WTC11 (cell line): Measurements from ENCODE around the gene EDN2. TPM values are rescaled to one million over a fixed set of nuclear protein-coding genes. Genes with fewer than 3 reads are reported as not detected.

Experiments
- ATAC-seq: fragments of 200-7000 bp; cut with Tn5 transposase; 2 replicates; pipeline ENCODE4 v1.10.0; 2021; ENCODE audit warnings: mild to moderate bottlenecking, moderate library complexity
- CTCF ChIA-PET: fragments of 300-600 bp; sonication (Branson Sonifier 250); formaldehyde crosslinking; loops from one replicate; lab custom pipeline; 2021; ENCODE audit warnings: antibody characterized with exemption; lab: Charles Lee
- POLR2A ChIA-PET: fragments of 350-600 bp; sonication (Branson Sonifier 250); formaldehyde crosslinking; loops from one replicate; lab custom pipeline; 2021; ENCODE audit warnings: antibody characterized with exemption; lab: Charles Lee
- DNase-seq: peaks from one replicate; pipeline ENCODE4 v3.0.0; 2021; ENCODE audit warnings: low spot score
- H3K27ac Mint-ChIP-seq: 2 replicates; pipeline ENCODE4 v1.8.0; 2021; ENCODE audit warnings: mixed read lengths
- H3K27me3 Mint-ChIP-seq: 2 replicates; pipeline ENCODE4 v1.8.0; 2021; ENCODE audit warnings: low read depth, mild to moderate bottlenecking, moderate library complexity, mixed read lengths
- H3K36me3 Mint-ChIP-seq: 2 replicates; pipeline ENCODE4 v1.8.0; 2021; ENCODE audit warnings: mixed read lengths
- H3K4me1 Mint-ChIP-seq: 2 replicates; pipeline ENCODE4 v1.8.0; 2022; ENCODE audit warnings: mixed read lengths
- H3K4me3 Mint-ChIP-seq: 2 replicates; pipeline ENCODE4 v1.8.0; 2021; ENCODE audit warnings: mild to moderate bottlenecking, moderate library complexity, mixed read lengths
- H3K9me3 Mint-ChIP-seq: 2 replicates; pipeline ENCODE4 v1.8.0; 2021; ENCODE audit warnings: mixed read lengths
- FOXJ3 ChIP-seq: sonication (generic); formaldehyde crosslinking; IDR thresholded peaks from 2 replicates; pipeline ENCODE4 v1.9.0; 2021; ENCODE audit warnings: missing genetic modification reagents, mild to moderate bottlenecking, borderline replicate concordance
- FOXP1 ChIP-seq: sonication (generic); formaldehyde crosslinking; IDR thresholded peaks from 2 replicates; pipeline ENCODE4 v1.8.0; 2022; ENCODE audit warnings: missing genetic modification reagents, mild to moderate bottlenecking, moderate library complexity, borderline replicate concordance
- JAZF1 ChIP-seq: fragments of 250-450 bp; sonication (Bioruptor Pico); IDR thresholded peaks from 2 replicates; pipeline ENCODE4 v1.9.0; 2021; ENCODE audit warnings: moderate library complexity, mild to moderate bottlenecking, inconsistent platforms
- MXD4 ChIP-seq: fragments of 250-450 bp; sonication (Bioruptor Pico); IDR thresholded peaks from 2 replicates; pipeline ENCODE4 v1.8.0; 2021; ENCODE audit warnings: mild to moderate bottlenecking, moderate library complexity, borderline replicate concordance
- MYBL2 ChIP-seq: sonication (generic); formaldehyde crosslinking; IDR thresholded peaks from 2 replicates; pipeline ENCODE4 v1.8.1; 2023; ENCODE audit warnings: mild to moderate bottlenecking, moderate library complexity, missing genetic modification reagents
- NFATC4 ChIP-seq: fragments of 250-450 bp; sonication (Bioruptor Pico); IDR thresholded peaks from 2 replicates; pipeline ENCODE4 v1.9.0; 2021; ENCODE audit warnings: mild to moderate bottlenecking
- RORB ChIP-seq: fragments of 250-450 bp; sonication (Bioruptor Pico); IDR thresholded peaks from 2 replicates; pipeline ENCODE4 v1.9.0; 2021; ENCODE audit warnings: mild to moderate bottlenecking
- ZNF138 ChIP-seq: sonication (generic); formaldehyde crosslinking; conservative IDR thresholded peaks from 2 replicates; pipeline ENCODE4 v1.8.1; 2022; ENCODE audit warnings: mild to moderate bottlenecking, moderate library complexity, missing genetic modification reagents
- ZNF219 ChIP-seq: sonication (generic); formaldehyde crosslinking; IDR thresholded peaks from 2 replicates; pipeline ENCODE4 v1.8.0; 2023; ENCODE audit warnings: missing genetic modification reagents, mild to moderate bottlenecking, borderline replicate concordance
- total RNA-seq: library from RNA; stranded (reverse); gene quantifications from 3 replicates; pipeline ENCODE4 v1.2.3, GENCODE V29; 2021
- TF ChIP-seq, protein P1 (sequence below): sonication (generic); formaldehyde crosslinking; IDR thresholded peaks from 2 replicates; pipeline ENCODE4 v1.8.1; 2023; ENCODE audit warnings: mild to moderate bottlenecking, missing genetic modification reagents, borderline replicate concordance
- TF ChIP-seq, protein P2 (sequence below): fragments of 250-450 bp; sonication (Bioruptor Pico); conservative IDR thresholded peaks from 2 replicates; pipeline ENCODE4 v1.9.0; 2021; ENCODE audit warnings: mild to moderate bottlenecking
- TF ChIP-seq, protein P3 (sequence below): sonication (generic); formaldehyde crosslinking; conservative IDR thresholded peaks from 2 replicates; pipeline ENCODE4 v1.8.1; 2022; ENCODE audit warnings: mild to moderate bottlenecking, missing genetic modification reagents
- TF ChIP-seq, protein P4 (sequence below): sonication (generic); formaldehyde crosslinking; IDR thresholded peaks from 2 replicates; pipeline ENCODE4 v1.8.1; 2022; ENCODE audit warnings: missing genetic modification reagents, borderline replicate concordance

EDN2 gene
- total RNA-seq, 1 experiment from 2014 or later = 0.33 TPM

DNA sequence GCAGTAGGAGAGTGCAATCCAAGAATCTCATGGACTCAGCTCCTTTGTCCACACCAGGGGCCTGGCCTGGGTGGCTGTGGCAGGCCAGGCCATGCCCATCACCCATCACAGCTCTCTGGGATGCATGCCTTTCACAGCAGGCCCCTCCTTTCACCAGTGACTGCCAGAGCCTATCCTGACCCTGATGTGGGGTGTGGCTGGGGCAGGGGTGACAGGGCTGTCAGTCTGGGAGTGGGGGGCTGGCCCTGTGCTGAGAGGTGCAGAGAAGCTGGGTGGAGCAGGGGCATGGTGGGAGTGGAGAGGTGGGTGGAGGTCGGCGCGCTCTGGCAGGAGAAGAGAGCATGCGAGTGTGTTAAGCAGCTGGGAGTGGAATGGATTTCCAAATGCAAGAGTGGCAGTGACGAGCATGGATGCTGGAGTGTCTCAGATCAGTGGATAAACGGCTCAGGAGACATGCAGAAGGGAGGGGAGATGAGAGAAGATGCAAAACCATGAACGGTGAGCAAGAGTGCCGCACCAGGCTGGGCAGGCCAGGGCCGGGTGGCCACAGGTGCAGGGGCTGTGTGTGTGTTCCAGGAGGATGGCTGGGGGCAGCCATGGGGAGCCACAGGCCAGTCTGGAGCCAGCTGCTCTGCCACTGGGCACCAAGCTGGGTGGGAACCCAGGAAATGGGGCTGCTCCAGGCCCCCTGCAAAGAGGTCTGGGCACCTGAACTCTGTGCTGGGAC lies 39.6 kb upstream of the EDN2 start (continued):
- TF ChIP-seq, protein P1, sequence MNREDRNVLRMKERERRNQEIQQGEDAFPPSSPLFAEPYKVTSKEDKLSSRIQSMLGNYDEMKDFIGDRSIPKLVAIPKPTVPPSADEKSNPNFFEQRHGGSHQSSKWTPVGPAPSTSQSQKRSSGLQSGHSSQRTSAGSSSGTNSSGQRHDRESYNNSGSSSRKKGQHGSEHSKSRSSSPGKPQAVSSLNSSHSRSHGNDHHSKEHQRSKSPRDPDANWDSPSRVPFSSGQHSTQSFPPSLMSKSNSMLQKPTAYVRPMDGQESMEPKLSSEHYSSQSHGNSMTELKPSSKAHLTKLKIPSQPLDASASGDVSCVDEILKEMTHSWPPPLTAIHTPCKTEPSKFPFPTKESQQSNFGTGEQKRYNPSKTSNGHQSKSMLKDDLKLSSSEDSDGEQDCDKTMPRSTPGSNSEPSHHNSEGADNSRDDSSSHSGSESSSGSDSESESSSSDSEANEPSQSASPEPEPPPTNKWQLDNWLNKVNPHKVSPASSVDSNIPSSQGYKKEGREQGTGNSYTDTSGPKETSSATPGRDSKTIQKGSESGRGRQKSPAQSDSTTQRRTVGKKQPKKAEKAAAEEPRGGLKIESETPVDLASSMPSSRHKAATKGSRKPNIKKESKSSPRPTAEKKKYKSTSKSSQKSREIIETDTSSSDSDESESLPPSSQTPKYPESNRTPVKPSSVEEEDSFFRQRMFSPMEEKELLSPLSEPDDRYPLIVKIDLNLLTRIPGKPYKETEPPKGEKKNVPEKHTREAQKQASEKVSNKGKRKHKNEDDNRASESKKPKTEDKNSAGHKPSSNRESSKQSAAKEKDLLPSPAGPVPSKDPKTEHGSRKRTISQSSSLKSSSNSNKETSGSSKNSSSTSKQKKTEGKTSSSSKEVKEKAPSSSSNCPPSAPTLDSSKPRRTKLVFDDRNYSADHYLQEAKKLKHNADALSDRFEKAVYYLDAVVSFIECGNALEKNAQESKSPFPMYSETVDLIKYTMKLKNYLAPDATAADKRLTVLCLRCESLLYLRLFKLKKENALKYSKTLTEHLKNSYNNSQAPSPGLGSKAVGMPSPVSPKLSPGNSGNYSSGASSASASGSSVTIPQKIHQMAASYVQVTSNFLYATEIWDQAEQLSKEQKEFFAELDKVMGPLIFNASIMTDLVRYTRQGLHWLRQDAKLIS (CRISPR knock-in tag) = no peak
- TF ChIP-seq, protein P2, sequence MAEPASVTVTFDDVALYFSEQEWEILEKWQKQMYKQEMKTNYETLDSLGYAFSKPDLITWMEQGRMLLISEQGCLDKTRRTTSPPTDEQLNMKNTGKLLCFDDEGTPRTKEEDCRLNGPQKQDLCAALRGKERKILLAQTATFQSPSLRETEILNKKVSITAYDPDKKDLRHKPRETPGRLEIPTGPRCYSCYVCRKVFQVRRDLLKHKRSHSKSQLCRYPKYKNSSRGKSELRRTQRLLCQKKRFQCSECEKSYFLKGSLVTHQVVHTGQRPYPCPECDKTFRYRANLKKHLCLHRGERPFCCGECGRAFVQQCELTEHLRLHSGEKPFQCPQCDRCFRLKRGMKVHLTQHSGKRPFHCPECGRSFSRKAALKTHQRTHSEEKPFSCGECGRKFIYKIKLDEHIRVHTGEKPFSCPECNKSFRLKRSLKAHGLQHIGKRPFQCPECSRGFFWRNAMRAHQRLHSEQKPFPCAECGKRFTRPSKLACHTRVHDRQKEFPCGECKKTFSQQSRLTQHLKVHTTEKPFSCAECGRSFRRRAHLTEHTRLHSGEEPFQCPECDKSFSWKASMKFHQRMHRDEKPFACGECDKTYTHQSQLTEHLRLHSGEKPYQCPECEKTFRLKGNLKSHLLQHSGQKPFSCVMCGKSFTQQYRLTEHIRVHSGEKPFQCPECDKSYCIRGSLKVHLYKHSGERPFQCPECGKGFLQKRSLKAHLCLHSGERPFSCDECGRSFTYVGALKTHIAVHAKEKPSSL (CRISPR knock-in tag) = no peak
- TF ChIP-seq FOXP1 = no peak
- no peak for TF ChIP-seq JAZF1 (CRISPR knock-in tag)
- no peak for TF ChIP-seq ZNF219
- no peak for TF ChIP-seq FOXJ3

DNA sequence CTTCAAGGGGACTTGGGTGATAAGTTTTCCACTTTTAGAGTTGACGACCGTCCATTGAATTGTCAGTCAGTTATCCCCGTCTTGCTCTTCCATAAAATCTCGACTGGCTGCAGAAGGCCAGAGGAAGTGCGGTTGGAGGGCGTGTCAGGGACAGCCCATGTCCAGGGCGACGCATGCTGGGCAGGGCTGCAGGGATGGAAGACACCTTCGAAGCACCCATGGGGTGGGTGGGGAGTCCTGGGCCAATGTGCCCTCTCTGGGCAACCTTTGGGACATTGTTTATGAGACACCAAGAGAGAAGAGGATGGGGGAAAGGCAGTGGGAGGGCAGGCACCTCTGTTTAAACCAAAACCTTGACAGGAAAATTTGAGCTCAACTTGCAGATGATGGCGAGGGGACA lies 38.6 kb upstream of the EDN2 start:
- CTCF ChIA-PET = interaction anchor here (0.9 to 3.7 kb wide), 2 partner anchors 8 to 20 kb away, joined by 3 to 39 read pairs; no protein-coding TSS in a partner anchor
- Mint-ChIP-seq H3K4me1 (no peaks in the 10 kb centered on the region), H3K9me3 (no peaks in the 10 kb centered on the region; the same call in 1 of the 2 replicates), H3K27ac (no peak overlapping the region), H3K36me3 (no peaks in the 10 kb centered on the region), H3K4me3 (no peak overlapping the region), H3K27me3 (no peaks in the 10 kb centered on the region)
- POLR2A ChIA-PET = no interaction called here
- ATAC-seq (no peak), DNase-seq (no peak)
- TF ChIP-seq, protein P2 (CRISPR knock-in tag) = no peak
- no peak for TF ChIP-seq FOXP1
- TF ChIP-seq, protein P3, sequence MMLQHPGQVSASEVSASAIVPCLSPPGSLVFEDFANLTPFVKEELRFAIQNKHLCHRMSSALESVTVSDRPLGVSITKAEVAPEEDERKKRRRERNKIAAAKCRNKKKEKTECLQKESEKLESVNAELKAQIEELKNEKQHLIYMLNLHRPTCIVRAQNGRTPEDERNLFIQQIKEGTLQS (CRISPR knock-in tag) = no peak
- TF ChIP-seq, protein P4, sequence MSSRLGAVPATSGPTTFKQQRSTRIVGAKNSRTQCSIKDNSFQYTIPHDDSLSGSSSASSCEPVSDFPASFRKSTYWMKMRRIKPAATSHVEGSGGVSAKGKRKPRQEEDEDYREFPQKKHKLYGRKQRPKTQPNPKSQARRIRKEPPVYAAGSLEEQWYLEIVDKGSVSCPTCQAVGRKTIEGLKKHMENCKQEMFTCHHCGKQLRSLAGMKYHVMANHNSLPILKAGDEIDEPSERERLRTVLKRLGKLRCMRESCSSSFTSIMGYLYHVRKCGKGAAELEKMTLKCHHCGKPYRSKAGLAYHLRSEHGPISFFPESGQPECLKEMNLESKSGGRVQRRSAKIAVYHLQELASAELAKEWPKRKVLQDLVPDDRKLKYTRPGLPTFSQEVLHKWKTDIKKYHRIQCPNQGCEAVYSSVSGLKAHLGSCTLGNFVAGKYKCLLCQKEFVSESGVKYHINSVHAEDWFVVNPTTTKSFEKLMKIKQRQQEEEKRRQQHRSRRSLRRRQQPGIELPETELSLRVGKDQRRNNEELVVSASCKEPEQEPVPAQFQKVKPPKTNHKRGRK (CRISPR knock-in tag) = no peak

DNA sequence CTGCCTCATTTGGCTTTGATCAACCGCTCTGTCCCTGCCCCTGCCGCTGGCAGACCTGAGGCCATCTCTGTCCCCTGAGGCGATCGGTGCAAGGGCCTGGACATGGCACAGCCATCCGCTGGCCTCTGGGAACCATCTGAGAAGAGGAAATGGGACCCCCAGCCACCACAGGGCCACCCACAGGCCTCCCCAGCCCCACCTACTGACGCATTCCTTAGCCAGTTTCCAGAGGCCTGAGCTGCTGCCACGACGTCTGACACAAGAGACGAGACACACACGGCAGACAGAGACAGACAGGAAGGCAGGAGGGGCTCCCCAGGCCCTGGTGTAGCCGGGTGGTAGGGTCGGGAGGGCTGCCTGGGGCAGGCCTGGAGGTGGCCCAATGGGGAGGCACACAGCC lies 37.3 kb upstream of the EDN2 start:
- no peak overlapping the region for H3K27ac Mint-ChIP-seq
- no peaks in the 10 kb centered on the region; the same call in 1 of the 2 replicates for H3K9me3 Mint-ChIP-seq
- H3K4me3 Mint-ChIP-seq = no peak overlapping the region
- ChIA-PET POLR2A (no interaction called here), CTCF (interaction anchor here (0.5 to 1.4 kb wide), 7 partner anchors 8 to 1113 kb away, joined by 3 to 10 read pairs (median 5); no protein-coding TSS in a partner anchor)
- ATAC-seq (peak; percentile 67), DNase-seq (no peak)
- no peaks in the 10 kb centered on the region for H3K36me3 Mint-ChIP-seq
- H3K27me3 Mint-ChIP-seq = peaks cover 8% of the 10 kb centered on the region
- no peak for TF ChIP-seq MYBL2 (CRISPR knock-in tag)
- TF ChIP-seq MXD4 (CRISPR knock-in tag) = no peak
- no peak for TF ChIP-seq ZNF138
- no peak for TF ChIP-seq RORB (CRISPR knock-in tag)
- no peak for TF ChIP-seq NFATC4 (CRISPR knock-in tag)
- H3K4me1 Mint-ChIP-seq = 0 out of 2 replicates have a peak, but pooled peaks cover 2% of the 10 kb centered on the region
